ENCODE data around the gene IFT80.
"Not testable (repeated sequence)": the region's sequence is repeated elsewhere in the genome, so short reads cannot be mapped to it uniquely, and the experiment has no call there.

IFT80 gene

DNA sequence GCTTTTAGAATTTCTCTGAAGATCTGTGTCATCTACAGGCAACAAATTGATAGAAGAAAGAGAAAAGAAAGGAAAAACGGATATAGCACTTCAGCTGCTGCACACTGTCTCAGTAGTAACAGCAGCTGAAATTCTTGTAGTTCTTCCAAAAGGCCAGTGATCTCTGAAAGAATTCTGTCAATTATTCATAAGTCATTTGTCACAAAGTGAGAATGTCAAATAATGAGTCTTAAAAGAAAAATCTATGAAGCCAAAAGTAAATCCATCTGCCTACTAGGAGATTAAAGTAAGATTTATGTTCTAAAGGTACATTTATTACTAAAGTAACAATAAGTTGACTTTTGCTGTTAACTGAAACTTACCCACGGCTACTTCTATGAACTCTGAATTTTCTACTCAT lies 24.6 kb downstream of the IFT80 start:
- H3K4me3 ChIP-seq (ENCODE audit: low read depth, low read length) = no peak overlapping the region
- TF ChIP-seq, protein P1, sequence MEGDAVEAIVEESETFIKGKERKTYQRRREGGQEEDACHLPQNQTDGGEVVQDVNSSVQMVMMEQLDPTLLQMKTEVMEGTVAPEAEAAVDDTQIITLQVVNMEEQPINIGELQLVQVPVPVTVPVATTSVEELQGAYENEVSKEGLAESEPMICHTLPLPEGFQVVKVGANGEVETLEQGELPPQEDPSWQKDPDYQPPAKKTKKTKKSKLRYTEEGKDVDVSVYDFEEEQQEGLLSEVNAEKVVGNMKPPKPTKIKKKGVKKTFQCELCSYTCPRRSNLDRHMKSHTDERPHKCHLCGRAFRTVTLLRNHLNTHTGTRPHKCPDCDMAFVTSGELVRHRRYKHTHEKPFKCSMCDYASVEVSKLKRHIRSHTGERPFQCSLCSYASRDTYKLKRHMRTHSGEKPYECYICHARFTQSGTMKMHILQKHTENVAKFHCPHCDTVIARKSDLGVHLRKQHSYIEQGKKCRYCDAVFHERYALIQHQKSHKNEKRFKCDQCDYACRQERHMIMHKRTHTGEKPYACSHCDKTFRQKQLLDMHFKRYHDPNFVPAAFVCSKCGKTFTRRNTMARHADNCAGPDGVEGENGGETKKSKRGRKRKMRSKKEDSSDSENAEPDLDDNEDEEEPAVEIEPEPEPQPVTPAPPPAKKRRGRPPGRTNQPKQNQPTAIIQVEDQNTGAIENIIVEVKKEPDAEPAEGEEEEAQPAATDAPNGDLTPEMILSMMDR (IDR thresholded peaks at IDR 0.05; ENCODE audit: low read depth, low read length) = no peak

DNA sequence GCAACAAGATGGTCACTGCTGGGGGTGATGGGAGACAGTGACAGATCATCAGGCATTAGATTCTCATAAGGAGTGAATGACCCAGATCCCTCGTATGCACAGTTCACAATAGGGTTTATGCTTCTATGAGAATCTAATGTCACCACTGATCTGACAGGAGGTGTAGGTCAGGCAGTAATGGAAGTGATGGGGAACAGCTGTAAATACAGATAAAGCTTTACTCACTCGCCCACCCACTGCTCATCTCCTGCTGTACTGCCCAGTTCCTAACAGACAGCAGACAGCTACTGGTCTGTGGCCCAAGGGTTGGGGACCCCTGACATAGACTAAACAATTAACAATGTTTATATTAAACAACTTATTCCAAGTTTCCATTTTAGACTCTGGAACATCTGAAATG lies 25.4 kb downstream of the IFT80 start:
- TF ChIP-seq, protein P1 (IDR thresholded peaks at IDR 0.05; ENCODE audit: low read depth, low read length) = no peak
- no peak overlapping the region for H3K4me3 ChIP-seq (ENCODE audit: low read depth, low read length)

DNA sequence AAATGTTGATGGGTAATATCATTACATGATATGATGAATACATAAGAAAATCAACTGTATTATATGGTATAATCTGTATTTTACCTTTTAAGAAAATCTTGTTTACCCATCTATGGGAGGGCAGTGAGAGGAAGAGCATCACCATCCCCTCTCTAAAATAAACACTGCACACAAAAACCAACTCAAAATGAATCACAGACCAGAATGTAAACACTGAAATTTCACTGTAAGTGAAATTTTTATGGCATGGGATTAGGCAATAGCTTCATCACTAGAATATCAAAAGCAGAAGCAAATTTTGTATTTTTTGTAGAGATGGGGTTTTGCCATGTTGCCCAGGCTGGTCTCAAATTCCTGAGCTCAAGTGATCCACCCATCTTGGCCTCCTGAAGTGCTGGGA lies 26.2 kb downstream of the IFT80 start:
- TF ChIP-seq, protein P1 (IDR thresholded peaks at IDR 0.05; ENCODE audit: low read depth, low read length) = no peak
- no peak overlapping the region for H3K4me3 ChIP-seq (ENCODE audit: low read depth, low read length)

DNA sequence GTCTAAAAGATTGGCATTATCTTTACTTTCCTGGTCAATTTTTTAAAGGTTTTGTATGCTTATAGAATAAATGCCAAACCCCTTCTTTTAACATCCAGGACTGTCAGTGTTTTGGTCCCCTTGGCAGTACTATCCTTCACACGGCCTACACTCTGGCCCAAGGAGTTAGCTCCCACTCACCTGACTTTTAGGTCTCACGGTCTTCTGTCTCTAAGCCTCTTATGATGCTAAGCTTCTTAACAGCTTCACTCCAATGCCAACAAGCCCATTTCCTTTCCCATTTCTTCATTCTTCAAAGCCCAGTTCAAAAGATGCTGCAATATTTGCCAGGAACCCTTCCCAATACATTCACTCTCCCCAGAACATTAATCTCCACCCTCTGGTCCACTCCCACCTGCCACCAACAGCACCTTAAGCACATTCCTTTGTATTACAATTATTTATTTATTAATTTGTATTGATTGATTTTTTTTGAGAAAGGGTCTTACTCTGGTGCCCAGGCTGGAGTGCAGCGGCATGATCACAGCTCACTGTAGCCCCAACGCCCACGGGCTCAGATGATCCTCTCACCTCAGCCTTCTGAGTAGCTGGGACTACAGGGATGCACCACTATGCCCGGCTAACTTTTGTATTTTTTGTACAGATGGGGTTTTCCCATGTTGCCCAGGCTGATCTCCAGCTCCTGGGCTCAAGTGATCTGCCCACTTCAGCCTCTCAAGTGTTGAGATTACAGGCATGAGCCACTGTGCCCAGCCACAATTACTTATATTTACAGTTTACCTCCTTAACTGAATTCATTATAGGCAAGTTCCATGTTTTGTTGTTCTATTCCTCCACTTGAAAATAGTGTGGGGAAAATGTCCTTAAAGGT lies 27.8 kb downstream of the IFT80 start:
- no peak overlapping the region for H3K4me3 ChIP-seq (ENCODE audit: low read depth, low read length)
- TF ChIP-seq, protein P1 (IDR thresholded peaks at IDR 0.05; ENCODE audit: low read depth, low read length) = no peak

DNA sequence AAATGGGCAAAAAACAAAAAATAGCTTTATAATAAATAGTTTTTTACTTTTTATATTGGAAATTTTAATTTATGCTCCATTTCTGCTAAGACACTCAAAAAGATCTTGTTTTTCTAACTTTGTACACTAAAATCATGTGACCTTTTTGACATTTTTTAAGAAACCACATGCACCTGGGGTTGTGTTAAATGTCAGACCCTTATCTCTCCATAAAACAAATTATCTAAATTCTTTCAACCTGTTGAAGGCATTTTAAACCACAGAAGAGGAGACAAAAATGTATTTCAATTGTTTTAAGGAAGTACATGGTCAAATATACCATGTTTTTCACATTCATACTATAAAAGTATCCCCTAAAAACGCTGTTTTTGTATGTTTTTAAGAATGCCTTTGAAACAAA lies 29.2 kb downstream of the IFT80 start:
- no peak overlapping the region for H3K4me3 ChIP-seq (ENCODE audit: low read depth, low read length)
- TF ChIP-seq, protein P1 (IDR thresholded peaks at IDR 0.05; ENCODE audit: low read depth, low read length) = no peak

DNA sequence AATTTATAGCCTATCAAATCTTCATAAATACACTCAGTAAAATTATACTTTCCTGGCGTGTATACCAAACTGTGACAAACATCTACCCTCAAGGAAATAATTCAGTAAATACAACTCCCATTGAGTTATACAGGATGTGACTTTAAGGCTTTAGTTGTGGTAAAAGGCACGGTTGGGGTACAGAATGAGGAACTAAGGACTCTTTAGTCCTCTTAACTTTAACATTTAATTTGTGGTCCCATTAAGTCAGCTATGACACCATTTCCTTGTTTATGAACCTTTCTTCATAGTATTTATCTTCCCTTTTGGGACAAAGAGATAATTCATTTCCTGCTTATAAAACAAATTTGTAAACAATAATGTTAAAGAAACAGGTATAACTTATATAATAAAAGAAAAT lies 30.2 kb downstream of the IFT80 start:
- no peak overlapping the region for H3K4me3 ChIP-seq (ENCODE audit: low read depth, low read length)
- TF ChIP-seq, protein P1 (IDR thresholded peaks at IDR 0.05; ENCODE audit: low read depth, low read length) = no peak

DNA sequence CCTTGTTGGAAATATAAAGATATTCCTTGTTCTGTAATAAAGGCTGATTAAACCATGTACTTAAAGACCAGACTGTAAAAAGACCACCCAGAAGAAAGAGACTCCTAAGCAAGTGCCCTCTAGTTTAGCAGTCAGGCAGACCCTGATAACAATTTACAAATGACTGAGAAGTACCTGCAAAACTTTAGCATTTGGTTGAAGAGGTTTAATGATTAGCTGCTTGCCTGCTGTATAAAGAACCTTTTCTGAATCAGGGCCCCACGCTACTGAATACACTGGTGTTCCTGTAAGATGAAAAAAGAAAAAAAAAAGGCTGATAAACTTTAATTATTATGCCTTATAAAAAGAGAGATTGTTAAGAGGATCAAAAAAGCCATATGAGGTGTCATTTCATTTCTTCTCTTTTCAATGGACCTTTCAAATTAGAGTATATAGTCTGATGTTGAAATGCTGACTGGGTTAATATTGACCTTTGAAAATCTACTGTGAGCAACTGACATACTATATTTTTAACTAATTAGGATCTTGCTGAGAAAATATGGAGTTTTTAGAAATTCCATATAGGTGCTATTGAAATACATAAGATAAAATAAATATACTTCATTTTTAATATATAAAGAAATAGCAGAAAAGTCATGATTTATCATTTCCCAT lies 33.0 kb downstream of the IFT80 start:
- H3K4me3 ChIP-seq (ENCODE audit: low read depth, low read length) = no peak overlapping the region
- TF ChIP-seq, protein P1 (IDR thresholded peaks at IDR 0.05; ENCODE audit: low read depth, low read length) = no peak

DNA sequence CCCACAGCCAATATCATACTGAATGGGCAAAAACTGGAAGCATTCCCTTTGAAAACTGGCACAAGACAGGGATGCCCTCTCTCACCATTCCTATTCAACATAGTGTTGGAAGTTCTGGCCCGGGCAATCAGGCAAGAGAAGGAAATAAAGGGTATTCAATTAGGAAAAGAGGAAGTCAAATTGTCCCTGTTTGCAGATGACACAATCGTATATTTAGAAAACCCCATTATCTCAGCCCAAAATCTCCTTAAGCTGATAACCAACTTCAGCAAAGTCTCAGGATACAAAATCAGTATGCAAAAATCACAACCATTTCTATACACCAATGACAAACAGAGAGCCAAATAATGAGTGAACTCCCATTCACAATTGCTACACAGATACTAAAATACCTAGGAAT lies 36.1 kb downstream of the IFT80 start:
- H3K4me3 ChIP-seq (ENCODE audit: low read depth, low read length) = not testable (repeated sequence)
